HL-60/S4 treated with phorbol 12-myristate 13-acetate at 8.2 ng/mL for 4 days and 3 days (cell line): Measurements from ENCODE around the gene FOXC2.

Experiments used
- in situ Hi-C: fragments of 300-500 bp; cut with MboI; formaldehyde crosslinking; loops from 2 replicates; pipeline ENCODE4 v1.15.0; 2022; ENCODE audit warnings: low sequenced_read_pairs

Gene FOXC2

DNA sequence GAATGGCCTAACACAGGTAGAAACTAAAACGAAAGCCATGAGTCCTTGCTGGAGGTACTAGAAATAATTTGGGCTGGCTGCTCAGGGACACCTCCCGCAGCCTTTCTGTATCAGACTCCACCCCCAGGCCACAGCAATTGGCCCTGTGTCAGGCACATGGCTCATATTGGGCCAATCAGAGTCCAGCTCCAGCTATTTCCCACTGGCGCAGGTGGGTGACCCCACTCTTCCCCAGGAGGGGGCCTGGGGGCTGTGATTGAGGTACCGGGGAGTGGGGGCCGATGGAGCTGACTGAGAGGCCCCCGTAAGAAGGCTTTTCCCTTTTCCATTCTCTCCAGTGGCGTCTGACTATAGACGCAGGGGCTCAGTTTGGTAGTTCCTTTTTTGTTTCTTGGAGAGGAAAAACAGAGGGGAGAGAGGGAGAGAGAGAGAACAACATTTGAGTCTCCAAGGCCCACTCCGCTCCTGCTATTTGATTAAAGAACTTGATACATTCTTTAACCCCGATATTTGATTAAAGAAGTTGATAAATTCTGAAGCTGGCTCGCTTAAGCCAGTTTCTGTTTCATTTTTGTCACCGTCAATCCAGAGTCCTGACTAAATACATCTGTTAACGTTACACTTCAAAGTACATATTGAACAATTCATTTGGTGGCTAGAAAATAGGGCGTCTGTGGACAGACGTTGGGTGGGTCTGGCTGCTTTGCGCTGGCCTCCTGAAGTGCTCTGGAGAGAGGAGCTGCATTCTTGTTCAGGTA is 38.0 kb downstream of the FOXC2 start:
- in situ Hi-C loops: no loop called here

DNA sequence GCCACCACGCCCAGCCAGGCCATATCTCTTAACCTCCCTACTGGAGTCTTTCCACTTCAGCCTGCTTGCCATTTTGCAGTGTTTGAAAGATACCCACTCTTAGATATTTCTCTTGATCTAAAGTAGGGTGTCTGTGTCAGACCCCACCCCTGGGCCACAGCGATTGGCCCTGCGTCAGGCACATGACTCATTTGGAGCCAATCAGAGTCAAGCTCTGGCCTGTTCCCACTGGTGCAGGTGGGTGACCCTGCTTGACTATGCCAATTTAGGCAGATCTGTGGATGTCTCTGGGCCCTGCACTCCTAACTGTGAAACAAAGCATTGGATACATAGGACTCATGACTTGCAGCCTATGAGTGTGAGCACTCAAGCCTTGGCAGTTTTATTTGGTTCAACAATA is 39.3 kb downstream of the FOXC2 start:
- in situ Hi-C loops: no loop called here

- in situ Hi-C loops: no loop called here
Measured at GRCh38 chr16:86608301-86608747, 41.7 kb downstream of the FOXC2 start.

- in situ Hi-C loops: no loop called here
Measured at GRCh38 chr16:86609115-86609514, 42.5 kb downstream of the FOXC2 start.

DNA sequence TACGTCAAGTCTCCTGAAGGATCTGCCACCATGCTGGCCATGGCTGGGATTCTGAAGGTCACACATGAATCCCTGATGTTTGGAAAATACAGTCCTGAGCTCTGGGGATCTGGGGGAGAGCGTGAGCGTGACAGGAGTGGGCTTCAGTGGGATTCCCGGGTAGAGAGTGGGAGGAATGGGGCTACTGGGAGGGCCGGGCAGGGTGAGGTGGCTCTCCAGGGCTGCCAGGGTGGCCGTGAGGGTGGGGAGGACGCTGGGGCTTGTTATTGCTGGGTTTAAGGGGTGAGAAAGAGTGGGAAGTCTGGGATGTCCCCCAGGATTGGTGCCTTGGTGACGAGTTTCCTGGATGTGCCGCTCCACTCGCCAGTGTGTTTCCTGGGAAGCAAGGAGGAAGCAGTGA is 43.0 kb downstream of the FOXC2 start:
- in situ Hi-C loops: no loop called here

DNA sequence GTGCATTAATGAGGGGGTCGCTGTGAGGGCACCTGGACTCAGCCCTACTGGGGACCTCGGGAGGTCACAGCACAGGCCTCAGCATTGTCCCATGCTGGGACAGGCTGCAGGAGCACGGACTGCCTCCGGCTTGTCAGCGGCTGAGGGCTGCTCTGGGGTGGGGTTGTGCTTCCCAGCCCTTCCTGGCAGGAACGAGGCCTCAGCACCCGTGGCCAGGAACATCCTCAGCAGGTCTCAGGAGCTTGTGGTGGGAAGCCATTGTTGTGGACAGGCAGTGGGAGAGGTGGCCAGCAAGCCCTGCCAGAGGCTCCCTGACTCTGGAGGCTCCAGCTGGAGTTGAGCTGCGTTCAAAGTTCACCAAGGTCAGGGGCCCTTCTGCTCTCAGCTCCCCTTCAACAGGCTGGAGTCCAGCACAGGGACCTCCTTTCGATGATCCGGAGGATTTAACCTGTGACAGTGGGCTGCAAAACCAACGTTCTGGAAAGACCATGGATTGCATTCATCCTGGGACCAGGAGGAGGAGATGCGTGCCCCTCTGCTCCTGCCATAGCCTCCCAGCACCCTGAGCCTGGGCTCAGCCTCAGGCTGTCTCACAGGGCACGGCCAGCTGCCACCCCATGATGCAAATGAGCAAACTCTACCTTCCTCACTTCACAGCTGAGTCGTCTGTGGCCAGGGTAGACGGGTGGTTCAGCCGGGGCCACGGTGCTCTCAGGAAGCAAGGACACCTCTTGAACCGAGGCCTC is 44.3 kb downstream of the FOXC2 start:
- in situ Hi-C loops: no loop called here

GRCh38 chr16:86611525-86611855 is 44.9 kb downstream of the FOXC2 start:
- in situ Hi-C loops: no loop called here

DNA sequence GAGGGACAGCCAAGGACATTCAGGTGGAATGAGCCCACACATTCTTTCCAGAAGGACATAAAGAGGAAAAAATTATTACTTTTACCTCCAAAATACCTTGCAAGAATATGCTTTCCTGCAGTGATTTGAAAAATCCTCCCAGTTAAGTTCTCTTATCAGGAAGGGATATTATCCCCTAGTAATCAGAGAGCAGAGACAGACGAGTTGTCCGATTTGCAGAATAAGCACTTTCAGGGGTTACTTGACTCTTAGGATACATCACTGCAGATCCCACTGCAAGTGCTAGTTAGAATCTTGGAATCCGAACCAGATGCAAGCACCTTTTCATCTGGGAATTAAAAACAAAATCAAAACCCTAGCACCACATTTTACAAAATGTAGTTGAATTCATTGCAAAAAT is 45.3 kb downstream of the FOXC2 start:
- in situ Hi-C loops: no loop called here

GRCh38 chr16:86614699-86615098 is 48.1 kb downstream of the FOXC2 start:
- in situ Hi-C loops: no loop called here

DNA sequence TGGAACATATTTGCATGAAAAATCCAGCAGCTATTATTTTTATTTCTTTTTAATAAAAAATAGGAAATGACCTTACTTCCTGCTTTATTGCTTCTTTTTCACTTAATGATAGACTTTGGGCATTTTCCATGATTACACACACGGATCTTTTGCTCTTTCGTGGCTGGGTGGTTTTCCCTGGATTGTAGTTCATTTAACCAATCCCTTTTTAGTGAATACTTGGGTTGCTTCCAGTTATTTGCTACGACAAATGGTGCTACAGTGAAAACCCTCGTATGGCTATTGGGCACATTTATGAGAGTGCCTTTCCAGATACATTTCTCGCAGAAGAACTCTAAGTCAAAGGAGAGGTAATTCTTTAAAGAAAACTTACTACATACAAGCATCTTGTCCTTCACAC is 50.3 kb downstream of the FOXC2 start:
- in situ Hi-C loops: no loop called here

DNA sequence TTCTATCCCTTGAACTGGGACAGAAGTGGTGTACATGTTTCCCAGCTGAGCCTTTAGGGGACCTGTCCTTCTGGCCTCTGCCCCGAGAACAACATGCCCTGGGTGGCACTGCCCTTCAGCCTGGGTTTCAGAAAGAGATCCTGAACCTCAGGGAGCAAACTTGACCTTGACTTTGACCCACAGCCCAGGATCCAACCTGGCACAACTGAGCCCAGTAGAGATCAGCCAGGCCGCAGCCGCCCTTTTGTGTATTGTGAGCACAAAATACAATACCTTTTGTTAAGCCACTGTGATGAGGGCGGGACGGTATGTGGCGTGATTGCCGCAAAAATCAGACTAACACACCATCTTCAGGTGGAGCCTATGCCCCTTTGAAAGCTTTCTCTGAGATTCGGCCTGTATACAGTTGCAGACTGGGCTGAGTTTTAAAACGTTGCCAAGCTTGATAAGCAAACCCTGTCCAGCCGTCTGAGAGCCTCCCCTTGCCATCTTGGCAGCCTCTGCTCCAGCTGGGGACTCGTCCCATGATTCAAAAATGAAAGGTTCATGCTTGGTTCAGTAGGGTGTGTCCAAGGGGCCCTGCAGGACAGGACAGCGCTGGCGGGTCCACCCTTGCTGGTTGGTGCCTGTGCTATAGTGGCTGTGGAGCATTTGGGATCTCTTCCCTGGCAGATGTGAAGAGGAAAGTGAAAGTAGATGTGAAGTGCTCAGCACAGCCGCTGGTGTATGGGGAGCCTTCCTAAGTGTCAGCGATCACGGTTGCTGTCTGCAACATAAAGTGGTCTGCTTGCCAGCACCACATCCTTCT is 52.0 kb downstream of the FOXC2 start:
- in situ Hi-C loops: no loop called here
